Daoy (cell line): ENCODE data around the gene GGTLC2. TPM values are rescaled to one million over a fixed set of nuclear protein-coding genes. Genes with fewer than 3 reads are reported as not detected.
"Not testable (repeated sequence)": the region's sequence is repeated elsewhere in the genome, so short reads cannot be mapped to it uniquely, and the experiment has no call there.

Experiments used
- DNase-seq: peaks from one replicate; pipeline ENCODE4 v3.0.0-alpha.2; 2015; ENCODE audit warnings: low read depth
- total RNA-seq: library from RNA; depleted of rRNA; stranded (reverse); fragments of >200 nt; shearing (Covaris generic); gene quantifications from 2 replicates; pipeline ENCODE4 v1.2.3, GENCODE V29; 2014; rRNA removed

The GGTLC2 gene
- total RNA-seq: not detected in 2 replicates

- DNase-seq: not testable (repeated sequence)
Observed at GRCh38 chr22:22644314-22644713, at the start of gene GGTLC2. Gene GGTLC2 (plus strand): TSS chr22:22644614. CDS start chr22:22646346, 1,732 bp downstream.

- no peak for DNase-seq
Observed at GRCh38 chr22:22595001-22595835, 49.2 kb upstream of the GGTLC2 start.

GRCh38 chr22:22598144-22598543 lies 46.3 kb upstream of the GGTLC2 start:
- DNase-seq: no peak

- DNase-seq: no peak
Observed at GRCh38 chr22:22599248-22599647, 45.2 kb upstream of the GGTLC2 start.

- DNase-seq: no peak
Observed at GRCh38 chr22:22600531-22601261, 43.7 kb upstream of the GGTLC2 start.

- no peak for DNase-seq
Observed at GRCh38 chr22:22603470-22603947, 40.9 kb upstream of the GGTLC2 start.

- no peak for DNase-seq
Observed at GRCh38 chr22:22604326-22605073, 39.9 kb upstream of the GGTLC2 start.

- DNase-seq: no peak
Observed at GRCh38 chr22:22605074-22605404, 39.4 kb upstream of the GGTLC2 start.

GRCh38 chr22:22608022-22608421 lies 36.4 kb upstream of the GGTLC2 start:
- not testable (repeated sequence) for DNase-seq

- DNase-seq: no peak
Observed at GRCh38 chr22:22609291-22609690, 35.1 kb upstream of the GGTLC2 start.

- no peak for DNase-seq
Observed at GRCh38 chr22:22612516-22612915, 31.9 kb upstream of the GGTLC2 start.

- no peak for DNase-seq
Observed at GRCh38 chr22:22614065-22614464, 30.3 kb upstream of the GGTLC2 start.

GRCh38 chr22:22616636-22617035 lies 27.8 kb upstream of the GGTLC2 start:
- DNase-seq: peak; percentile 52

GRCh38 chr22:22618448-22618847 lies 26.0 kb upstream of the GGTLC2 start:
- DNase-seq: no peak

GRCh38 chr22:22618923-22619322 lies 25.5 kb upstream of the GGTLC2 start:
- no peak for DNase-seq

GRCh38 chr22:22619765-22620414 lies 24.5 kb upstream of the GGTLC2 start:
- no peak for DNase-seq

GRCh38 chr22:22628546-22629495 lies 15.6 kb upstream of the GGTLC2 start:
- DNase-seq: not testable (repeated sequence)

GRCh38 chr22:22631223-22631652 lies 13.2 kb upstream of the GGTLC2 start:
- not testable (repeated sequence) for DNase-seq

GRCh38 chr22:22632226-22632625 lies 12.2 kb upstream of the GGTLC2 start:
- not testable (repeated sequence) for DNase-seq

- not testable (repeated sequence) for DNase-seq
Observed at GRCh38 chr22:22633533-22633932, 10.9 kb upstream of the GGTLC2 start.
